GM19023 (cell line): ENCODE data around the gene TYROBP.
"Not testable (repeated sequence)": the region's sequence is repeated elsewhere in the genome, so short reads cannot be mapped to it uniquely, and the experiment has no call there.

Experiments
- ATAC-seq: cut with Tn5 transposase; IDR thresholded peaks from one replicate; pipeline ENCODE4 v1.9.1; 2021; ENCODE audit warnings: mild to moderate bottlenecking, moderate library complexity; ENCODE audit not compliant: unreplicated experiment

Gene TYROBP

GRCh38 chr19:35908010-35908441, at the start of gene TYROBP:
TYROBP (minus strand) TSS chr19:35908295; CDS start chr19:35908228, 67 bp downstream.
- no peak for ATAC-seq

- ATAC-seq = not testable (repeated sequence)
Measured at GRCh38 chr19:35957411-35957810, 49.3 kb upstream of the TYROBP start.

- ATAC-seq = no peak
Measured at GRCh38 chr19:35955881-35956634, 48.0 kb upstream of the TYROBP start.

GRCh38 chr19:35949131-35949530, 41.0 kb upstream of the TYROBP start:
- no peak for ATAC-seq

- no peak for ATAC-seq
Measured at GRCh38 chr19:35946203-35946602, 38.1 kb upstream of the TYROBP start.

GRCh38 chr19:35945121-35945790, 37.2 kb upstream of the TYROBP start:
- no peak for ATAC-seq

GRCh38 chr19:35944556-35944955, 36.5 kb upstream of the TYROBP start:
- ATAC-seq = no peak

- ATAC-seq = no peak
Measured at GRCh38 chr19:35943321-35944301, 35.5 kb upstream of the TYROBP start.

GRCh38 chr19:35942235-35942634, 34.1 kb upstream of the TYROBP start:
- no peak for ATAC-seq

GRCh38 chr19:35940839-35941238, 32.7 kb upstream of the TYROBP start:
- ATAC-seq = no peak

GRCh38 chr19:35940078-35940775, 32.1 kb upstream of the TYROBP start:
- ATAC-seq = no peak

GRCh38 chr19:35939307-35940077, 31.4 kb upstream of the TYROBP start:
- no peak for ATAC-seq

GRCh38 chr19:35938282-35939224, 30.5 kb upstream of the TYROBP start:
- ATAC-seq = no peak

GRCh38 chr19:35937345-35938281, 29.5 kb upstream of the TYROBP start:
- no peak for ATAC-seq

GRCh38 chr19:35936738-35937268, 28.7 kb upstream of the TYROBP start:
- ATAC-seq = no peak

- no peak for ATAC-seq
Measured at GRCh38 chr19:35935911-35936737, 28.0 kb upstream of the TYROBP start, which contains the start of gene LRFN3. LRFN3 (plus strand) TSS chr19:35936374; CDS start chr19:35939426, 3,052 bp downstream.
